Epithelial cell of esophagus (primary cell): ENCODE measurements around the gene TUT1.
A peak's percentile ranks its signal among the peaks of the same experiment; 100 is the strongest.

Source experiments
- DNase-seq: peaks from one replicate; pipeline ENCODE4 v3.0.0; 2010; ENCODE audit warnings: low read depth
- H3K4me3 ChIP-seq: 2 replicates; pipeline ENCODE4 v1.5.1; 2011; ENCODE audit warnings: mild to moderate bottlenecking, low read length, control low read depth
- TF ChIP-seq, protein P1 (sequence below): IDR thresholded peaks from 2 replicates; pipeline ENCODE4 v1.5.1; 2011; ENCODE audit warnings: low read depth, mild to moderate bottlenecking, low read length, control low read depth, inconsistent platforms; ENCODE audit not compliant: insufficient read depth; ENCODE audit errors: missing control alignments

Gene TUT1

DNA sequence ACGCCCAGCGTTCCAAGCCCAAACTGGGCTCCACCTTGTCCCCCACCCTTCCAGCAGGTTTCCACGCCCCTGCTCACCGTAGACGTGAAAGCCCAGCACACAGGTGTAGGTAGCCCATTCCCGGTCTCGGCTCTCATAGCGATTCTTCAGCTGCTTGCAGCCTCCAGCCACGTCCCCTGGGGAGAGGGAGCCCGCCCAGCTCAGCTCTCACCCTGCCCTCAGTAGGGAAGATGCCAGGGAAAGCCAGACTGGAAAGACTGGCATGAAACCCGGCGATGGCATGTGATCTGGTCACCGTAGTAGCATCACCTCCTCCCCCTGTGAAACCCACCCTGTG, 11.7 kb upstream of the TUT1 start:
- TF ChIP-seq, protein P1, sequence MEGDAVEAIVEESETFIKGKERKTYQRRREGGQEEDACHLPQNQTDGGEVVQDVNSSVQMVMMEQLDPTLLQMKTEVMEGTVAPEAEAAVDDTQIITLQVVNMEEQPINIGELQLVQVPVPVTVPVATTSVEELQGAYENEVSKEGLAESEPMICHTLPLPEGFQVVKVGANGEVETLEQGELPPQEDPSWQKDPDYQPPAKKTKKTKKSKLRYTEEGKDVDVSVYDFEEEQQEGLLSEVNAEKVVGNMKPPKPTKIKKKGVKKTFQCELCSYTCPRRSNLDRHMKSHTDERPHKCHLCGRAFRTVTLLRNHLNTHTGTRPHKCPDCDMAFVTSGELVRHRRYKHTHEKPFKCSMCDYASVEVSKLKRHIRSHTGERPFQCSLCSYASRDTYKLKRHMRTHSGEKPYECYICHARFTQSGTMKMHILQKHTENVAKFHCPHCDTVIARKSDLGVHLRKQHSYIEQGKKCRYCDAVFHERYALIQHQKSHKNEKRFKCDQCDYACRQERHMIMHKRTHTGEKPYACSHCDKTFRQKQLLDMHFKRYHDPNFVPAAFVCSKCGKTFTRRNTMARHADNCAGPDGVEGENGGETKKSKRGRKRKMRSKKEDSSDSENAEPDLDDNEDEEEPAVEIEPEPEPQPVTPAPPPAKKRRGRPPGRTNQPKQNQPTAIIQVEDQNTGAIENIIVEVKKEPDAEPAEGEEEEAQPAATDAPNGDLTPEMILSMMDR = no peak
- peak overlapping the region; percentile 85 for H3K4me3 ChIP-seq
- DNase-seq = peak; percentile 22

DNA sequence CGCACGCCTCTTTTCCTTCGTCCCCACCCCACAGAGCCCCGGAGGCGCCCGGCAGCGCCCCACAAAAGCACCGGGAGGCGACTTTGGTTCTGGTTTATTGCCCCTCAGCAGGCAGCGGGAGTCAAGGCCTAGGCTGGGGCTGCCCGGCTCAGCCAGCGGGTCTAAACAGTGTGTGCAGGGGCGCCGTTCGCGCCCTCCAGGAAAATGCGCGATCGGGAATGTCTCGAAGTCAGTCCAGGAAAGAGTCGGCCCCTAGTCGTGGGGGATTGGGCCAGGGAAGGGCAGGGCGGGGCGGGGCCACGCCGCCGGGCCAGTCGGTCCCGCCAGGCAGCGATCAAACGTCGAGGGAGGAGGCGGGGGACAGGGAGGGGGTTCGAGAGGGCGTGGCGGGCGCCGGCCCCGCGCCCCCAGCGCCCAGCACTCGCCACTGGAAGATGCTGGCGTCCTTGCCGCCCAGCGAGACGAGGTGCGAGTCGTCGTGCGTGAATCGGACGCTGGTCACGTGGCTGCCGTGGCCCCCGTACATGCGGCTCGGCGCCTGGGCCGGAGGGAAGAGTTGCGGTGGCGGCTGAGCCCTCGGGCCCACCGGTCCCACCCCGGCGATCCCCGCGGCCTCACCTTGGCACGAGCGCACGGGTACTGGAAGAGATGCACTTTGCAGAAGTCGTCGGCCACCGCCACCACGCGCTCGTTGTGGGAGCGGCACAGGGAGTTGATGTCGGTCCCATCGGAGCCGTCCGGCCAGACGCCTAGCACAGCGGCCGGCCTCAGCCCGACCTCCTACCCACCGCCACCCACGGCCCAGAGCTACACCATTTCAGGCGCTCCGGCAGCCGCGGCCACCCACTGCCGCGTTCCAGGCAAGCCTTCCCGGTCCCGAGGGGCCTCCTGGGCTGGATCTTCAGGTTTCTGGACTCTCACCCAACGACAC, 11.1 kb upstream of the TUT1 start:
- TF ChIP-seq, protein P1 = peak; percentile 23
- peak; percentile 74 for DNase-seq
- peak overlapping the region; percentile 85 for H3K4me3 ChIP-seq

- peak; percentile 98 for DNase-seq
- H3K4me3 ChIP-seq = peak within 1 kb of the TSS; percentile 85
- TF ChIP-seq, protein P1 = no peak
Measured at GRCh38 chr11:62601372-62602140, 10.2 kb upstream of the TUT1 start, which contains the start of gene MTA2. Gene MTA2 (minus strand): TSS chr11:62601865. CDS start chr11:62601450, 415 bp downstream.

DNA sequence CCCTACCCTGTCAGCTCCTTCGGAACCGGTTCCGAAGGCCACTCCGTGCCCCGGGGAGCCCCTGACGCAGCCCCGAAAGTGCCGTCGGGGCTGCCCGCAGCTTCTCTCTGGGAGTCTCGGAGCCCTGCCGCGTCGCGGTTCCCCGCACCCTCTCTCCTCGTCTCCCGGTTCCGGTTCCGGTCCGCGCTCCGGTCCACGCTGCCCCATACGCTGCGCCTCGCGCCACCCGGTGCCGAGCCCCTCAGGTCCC, 9.7 kb upstream of the TUT1 start:
- DNase-seq = peak; percentile 26
- peak overlapping the region; percentile 85 for H3K4me3 ChIP-seq
- TF ChIP-seq, protein P1 = no peak

- peak overlapping the region; percentile 85 for H3K4me3 ChIP-seq
- no peak for DNase-seq
- TF ChIP-seq, protein P1 = no peak
Measured at GRCh38 chr11:62600367-62601121, 9.2 kb upstream of the TUT1 start.

- DNase-seq = peak; percentile 97
- TF ChIP-seq, protein P1 = no peak
- peak overlapping the region; percentile 85 for H3K4me3 ChIP-seq
Measured at GRCh38 chr11:62599901-62600300, 8.6 kb upstream of the TUT1 start.
